ENCODE data around the gene GALNT12.

GALNT12 gene

GRCh38 chr9:98861781-98862504, 54.5 kb downstream of the GALNT12 start:
- H3K36me3 ChIP-seq (ENCODE audit: low read depth): no peaks in the 10 kb centered on the region
- H3K4me3 ChIP-seq (ENCODE audit: severe bottlenecking): no peak overlapping the region
- peak overlapping the region; percentile 43 for H3K27ac ChIP-seq (ENCODE audit: poor library complexity, severe bottlenecking)
- no peaks in the 10 kb centered on the region for H3K27me3 ChIP-seq (ENCODE audit: insufficient read depth, poor library complexity, severe bottlenecking)
- ATAC-seq (ENCODE audit: low read depth) (peak; percentile 94), DNase-seq (ENCODE audit: low spot score) (no peak)
- H3K9me3 ChIP-seq (ENCODE audit: severe bottlenecking): no peaks in the 10 kb centered on the region
- TF ChIP-seq CTCF (IDR thresholded peaks at IDR 0.05; ENCODE audit: poor library complexity, severe bottlenecking): no peak
- H3K4me1 ChIP-seq (ENCODE audit: insufficient read depth, poor library complexity, severe bottlenecking): peaks cover 24% of the 10 kb centered on the region

- H3K4me1 ChIP-seq (ENCODE audit: insufficient read depth, poor library complexity, severe bottlenecking): peaks cover 34% of the 10 kb centered on the region
- ATAC-seq (ENCODE audit: low read depth): no peak
Observed at GRCh38 chr9:98862936-98863335, 55.5 kb downstream of the GALNT12 start.

GRCh38 chr9:98864281-98865174, 57.1 kb downstream of the GALNT12 start:
- ATAC-seq (ENCODE audit: low read depth) (no peak), DNase-seq (ENCODE audit: low spot score) (no peak)
- peaks cover 37% of the 10 kb centered on the region for H3K4me1 ChIP-seq (ENCODE audit: insufficient read depth, poor library complexity, severe bottlenecking)
- no peak overlapping the region for H3K27ac ChIP-seq (ENCODE audit: poor library complexity, severe bottlenecking)
- H3K4me3 ChIP-seq (ENCODE audit: severe bottlenecking): no peak overlapping the region
- no peaks in the 10 kb centered on the region for H3K9me3 ChIP-seq (ENCODE audit: severe bottlenecking)
- no peaks in the 10 kb centered on the region for H3K27me3 ChIP-seq (ENCODE audit: insufficient read depth, poor library complexity, severe bottlenecking)
- no peak for TF ChIP-seq CTCF (IDR thresholded peaks at IDR 0.05; ENCODE audit: poor library complexity, severe bottlenecking)
- no peaks in the 10 kb centered on the region for H3K36me3 ChIP-seq (ENCODE audit: low read depth)

More at GRCh38 chr9:98862936-98863335, 55.5 kb downstream of the GALNT12 start:
- peak overlapping the region; percentile 43 for H3K27ac ChIP-seq (ENCODE audit: poor library complexity, severe bottlenecking)
- H3K36me3 ChIP-seq (ENCODE audit: low read depth): no peaks in the 10 kb centered on the region
- no peaks in the 10 kb centered on the region for H3K9me3 ChIP-seq (ENCODE audit: severe bottlenecking)
- no peaks in the 10 kb centered on the region for H3K27me3 ChIP-seq (ENCODE audit: insufficient read depth, poor library complexity, severe bottlenecking)
- no peak overlapping the region for H3K4me3 ChIP-seq (ENCODE audit: severe bottlenecking)
- TF ChIP-seq CTCF (IDR thresholded peaks at IDR 0.05; ENCODE audit: poor library complexity, severe bottlenecking): no peak
- no peak for DNase-seq (ENCODE audit: low spot score)

GRCh38 chr9:98865284-98865875, 57.9 kb downstream of the GALNT12 start:
- no peaks in the 10 kb centered on the region for H3K36me3 ChIP-seq (ENCODE audit: low read depth)
- no peak overlapping the region for H3K27ac ChIP-seq (ENCODE audit: poor library complexity, severe bottlenecking)
- ATAC-seq (ENCODE audit: low read depth) (no peak), DNase-seq (ENCODE audit: low spot score) (no peak)
- no peaks in the 10 kb centered on the region for H3K27me3 ChIP-seq (ENCODE audit: insufficient read depth, poor library complexity, severe bottlenecking)
- H3K4me1 ChIP-seq (ENCODE audit: insufficient read depth, poor library complexity, severe bottlenecking): peaks cover 37% of the 10 kb centered on the region
- H3K9me3 ChIP-seq (ENCODE audit: severe bottlenecking): no peaks in the 10 kb centered on the region
- no peak overlapping the region for H3K4me3 ChIP-seq (ENCODE audit: severe bottlenecking)
- no peak for TF ChIP-seq CTCF (IDR thresholded peaks at IDR 0.05; ENCODE audit: poor library complexity, severe bottlenecking)

All from RWPE2 (cell line).